K562 (cell line): ENCODE data around the gene CHRM4.

Experiments
- CCNT2 ChIP-seq: IDR thresholded peaks from 2 replicates; pipeline ENCODE4 v1.6.1; 2011; ENCODE audit warnings: borderline replicate concordance, low read depth, mild to moderate bottlenecking, moderate library complexity, mixed read lengths, low read length; ENCODE audit not compliant: insufficient read length; ENCODE audit errors: extremely low read depth
- POLR2A ChIP-seq: fragments of 450-650 bp; conservative IDR thresholded peaks from 2 replicates; pipeline ENCODE4 v1.6.1; 2016
- POLR2AphosphoS5 ChIP-seq: IDR thresholded peaks from 2 replicates; pipeline ENCODE4 v1.6.1; 2011; ENCODE audit warnings: mild to moderate bottlenecking, low read depth, low read length, moderate library complexity; ENCODE audit not compliant: control insufficient read depth, insufficient read depth
- U2AF1 ChIP-seq: fragments of 200-400 bp; formaldehyde crosslinking; optimal IDR thresholded peaks from 2 replicates; pipeline ENCODE3; 2017; ENCODE audit warnings: mild to moderate bottlenecking, low read depth, low read length, moderate library complexity
- TF ChIP-seq, protein P1 (sequence below), 2 experiments: fragments of 450-650 bp; IDR thresholded peaks; 2 replicates each; pipeline ENCODE4 v1.6.1; 2016

DNA sequence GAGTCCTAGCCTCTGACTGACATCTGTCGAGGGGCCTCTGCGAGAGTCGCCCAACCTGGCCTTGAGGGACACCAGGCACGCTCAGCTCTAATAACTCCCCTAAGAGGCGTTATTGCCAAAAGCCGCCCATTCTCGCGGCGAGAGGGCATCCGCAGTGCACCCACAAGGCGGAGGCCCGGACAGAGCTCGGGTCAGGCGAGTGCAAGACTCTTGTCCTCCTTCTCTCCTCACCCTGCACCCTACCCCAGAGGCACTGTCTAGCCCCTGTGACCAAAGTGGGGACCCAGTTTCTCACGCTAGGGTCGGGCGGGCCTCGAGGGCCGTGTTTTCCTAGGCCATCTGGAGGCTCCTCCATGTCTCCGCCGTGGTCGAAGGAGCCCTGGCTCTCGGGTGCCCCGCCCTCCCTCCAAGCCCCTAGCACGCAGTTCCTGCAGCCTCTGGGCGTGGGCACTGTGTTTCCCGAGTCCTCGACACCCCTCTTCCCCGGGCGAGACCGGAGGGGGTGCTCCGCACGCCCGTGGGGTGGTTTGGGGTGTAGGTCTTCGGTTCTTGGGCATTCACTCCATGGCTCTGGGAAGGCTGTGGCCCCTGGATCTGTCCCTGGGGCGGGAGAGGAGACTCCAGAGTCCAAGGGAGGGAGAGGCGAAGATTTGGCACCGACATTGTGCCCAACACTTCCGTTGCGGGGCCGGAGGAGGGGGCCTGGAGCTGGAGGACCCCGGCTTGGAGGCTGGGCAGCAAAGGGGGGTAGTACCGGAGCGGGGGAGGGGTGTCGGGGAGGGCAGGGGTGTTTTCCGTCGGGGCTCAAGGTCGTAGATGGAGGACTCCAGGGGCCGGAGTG lies 1.0 kb downstream of the CHRM4 start:
- no peak for TF ChIP-seq POLR2AphosphoS5
- no peak for TF ChIP-seq CCNT2
- TF ChIP-seq, protein P1, sequence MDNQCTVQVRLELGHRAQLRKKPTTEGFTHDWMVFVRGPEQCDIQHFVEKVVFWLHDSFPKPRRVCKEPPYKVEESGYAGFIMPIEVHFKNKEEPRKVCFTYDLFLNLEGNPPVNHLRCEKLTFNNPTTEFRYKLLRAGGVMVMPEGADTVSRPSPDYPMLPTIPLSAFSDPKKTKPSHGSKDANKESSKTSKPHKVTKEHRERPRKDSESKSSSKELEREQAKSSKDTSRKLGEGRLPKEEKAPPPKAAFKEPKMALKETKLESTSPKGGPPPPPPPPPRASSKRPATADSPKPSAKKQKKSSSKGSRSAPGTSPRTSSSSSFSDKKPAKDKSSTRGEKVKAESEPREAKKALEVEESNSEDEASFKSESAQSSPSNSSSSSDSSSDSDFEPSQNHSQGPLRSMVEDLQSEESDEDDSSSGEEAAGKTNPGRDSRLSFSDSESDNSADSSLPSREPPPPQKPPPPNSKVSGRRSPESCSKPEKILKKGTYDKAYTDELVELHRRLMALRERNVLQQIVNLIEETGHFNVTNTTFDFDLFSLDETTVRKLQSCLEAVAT (IDR thresholded peaks at IDR 0.05): no peak
- no peak for TF ChIP-seq POLR2A
- no peak for TF ChIP-seq U2AF1
